Smooth muscle cell (in vitro differentiated cells): ENCODE measurements around the gene BAZ2B. TPM values are rescaled to one million over a fixed set of nuclear protein-coding genes. Genes with fewer than 3 reads are reported as not detected.

Source experiments
- DNase-seq: peaks from one replicate; lab custom pipeline; 2025; ENCODE audit not compliant: unreplicated experiment; lab: John Stamatoyannopoulos, UW
- H2AFZ ChIP-seq: fragments of 200-600 bp; sonication (generic); 2 replicates; pipeline ENCODE4 v1.6.0; 2016; ENCODE audit warnings: antibody characterized with exemption, low read depth, mild to moderate bottlenecking
- H3F3A ChIP-seq: fragments of 200-600 bp; sonication (generic); 2 replicates; pipeline ENCODE4 v1.6.0; 2017; ENCODE audit warnings: antibody characterized with exemption, low read depth
- H3K27ac ChIP-seq: fragments of 200-600 bp; sonication (generic); 2 replicates; pipeline ENCODE4 v1.5.1; 2016; ENCODE audit warnings: low read depth, mild to moderate bottlenecking
- H3K27me3 ChIP-seq: fragments of 200-600 bp; sonication (generic); 2 replicates; pipeline ENCODE4 v1.6.1; 2016; ENCODE audit warnings: low read depth, mild to moderate bottlenecking
- H3K36me3 ChIP-seq: fragments of 200-600 bp; sonication (generic); 2 replicates; pipeline ENCODE4 v1.5.1; 2016; ENCODE audit warnings: low read depth
- H3K4me1 ChIP-seq: fragments of 200-600 bp; sonication (generic); 2 replicates; pipeline ENCODE4 v1.5.1; 2016; ENCODE audit warnings: low read depth
- H3K4me2 ChIP-seq: fragments of 200-600 bp; sonication (generic); 2 replicates; pipeline ENCODE4 v1.6.0; 2016; ENCODE audit warnings: mild to moderate bottlenecking
- H3K4me3 ChIP-seq: fragments of 200-600 bp; sonication (generic); 2 replicates; pipeline ENCODE4 v1.5.1; 2016; ENCODE audit warnings: mild to moderate bottlenecking
- H3K79me2 ChIP-seq: fragments of 200-600 bp; sonication (generic); 2 replicates; pipeline ENCODE4 v1.6.0; 2016; ENCODE audit warnings: low read depth, mild to moderate bottlenecking
- H3K9ac ChIP-seq: fragments of 200-600 bp; sonication (generic); 2 replicates; pipeline ENCODE4 v1.6.0; 2016; ENCODE audit warnings: low read depth
- H3K9me3 ChIP-seq: fragments of 200-600 bp; sonication (generic); replicated peaks from 2 replicates; pipeline ENCODE4 v1.5.1; 2016; ENCODE audit warnings: low read depth
- H4K20me1 ChIP-seq: fragments of 200-600 bp; sonication (generic); 2 replicates; pipeline ENCODE4 v1.6.0; 2016; ENCODE audit warnings: low read depth
- WGBS: methylation state at CpG from one replicate; pipeline ENCODE4 v1.1.7; 2016; ENCODE audit warnings: low lambda C conversion rate; 5-methylcytosine and 5-hydroxymethylcytosine counted together
- polyA plus RNA-seq: library from polyadenylated mRNA; unstranded; fragments of >200 nt; fragmentation: Nextera tagmentation; extraction: Ambion mirVana; gene quantifications from 2 replicates; pipeline ENCODE4 v1.2.1, GENCODE V29; 2016
- total RNA-seq: library from RNA; depleted of rRNA; stranded (reverse); fragments of >200 nt; gene quantifications from 2 replicates; pipeline ENCODE4 v1.2.3, GENCODE V29; 2014
- TF ChIP-seq, protein P1 (sequence below): fragments of 200-600 bp; sonication (generic); IDR thresholded peaks from 2 replicates; pipeline ENCODE4 v1.5.1; 2017; ENCODE audit warnings: borderline replicate concordance, mild to moderate bottlenecking, antibody characterized with exemption; ENCODE audit not compliant: insufficient read depth, poor library complexity, severe bottlenecking

BAZ2B gene
- total and polyA plus RNA-seq, 2 experiments from 2014 or later = 27.7 to 58.5 TPM

- Histone ChIP-seq H3K79me2 (peaks cover 71% of the 10 kb centered on the region), H4K20me1 (peaks cover 50% of the 10 kb centered on the region), H3K4me3 (no peak overlapping the region), H3F3A (no peaks in the 10 kb centered on the region), H3K9ac (no peak overlapping the region), H3K27me3 (no peaks in the 10 kb centered on the region), H3K9me3 (no peaks in the 10 kb centered on the region), H3K4me1 (no peaks in the 10 kb centered on the region), H3K36me3 (no peaks in the 10 kb centered on the region), H3K4me2 (no peak overlapping the region), H2AFZ (no peak overlapping the region), H3K27ac (peak overlapping the region; percentile 16)
- TF ChIP-seq, protein P1, sequence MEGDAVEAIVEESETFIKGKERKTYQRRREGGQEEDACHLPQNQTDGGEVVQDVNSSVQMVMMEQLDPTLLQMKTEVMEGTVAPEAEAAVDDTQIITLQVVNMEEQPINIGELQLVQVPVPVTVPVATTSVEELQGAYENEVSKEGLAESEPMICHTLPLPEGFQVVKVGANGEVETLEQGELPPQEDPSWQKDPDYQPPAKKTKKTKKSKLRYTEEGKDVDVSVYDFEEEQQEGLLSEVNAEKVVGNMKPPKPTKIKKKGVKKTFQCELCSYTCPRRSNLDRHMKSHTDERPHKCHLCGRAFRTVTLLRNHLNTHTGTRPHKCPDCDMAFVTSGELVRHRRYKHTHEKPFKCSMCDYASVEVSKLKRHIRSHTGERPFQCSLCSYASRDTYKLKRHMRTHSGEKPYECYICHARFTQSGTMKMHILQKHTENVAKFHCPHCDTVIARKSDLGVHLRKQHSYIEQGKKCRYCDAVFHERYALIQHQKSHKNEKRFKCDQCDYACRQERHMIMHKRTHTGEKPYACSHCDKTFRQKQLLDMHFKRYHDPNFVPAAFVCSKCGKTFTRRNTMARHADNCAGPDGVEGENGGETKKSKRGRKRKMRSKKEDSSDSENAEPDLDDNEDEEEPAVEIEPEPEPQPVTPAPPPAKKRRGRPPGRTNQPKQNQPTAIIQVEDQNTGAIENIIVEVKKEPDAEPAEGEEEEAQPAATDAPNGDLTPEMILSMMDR = no peak
- DNase-seq = no peak
Observed at GRCh38 chr2:159591221-159591620, 25.1 kb downstream of the BAZ2B start.

DNA sequence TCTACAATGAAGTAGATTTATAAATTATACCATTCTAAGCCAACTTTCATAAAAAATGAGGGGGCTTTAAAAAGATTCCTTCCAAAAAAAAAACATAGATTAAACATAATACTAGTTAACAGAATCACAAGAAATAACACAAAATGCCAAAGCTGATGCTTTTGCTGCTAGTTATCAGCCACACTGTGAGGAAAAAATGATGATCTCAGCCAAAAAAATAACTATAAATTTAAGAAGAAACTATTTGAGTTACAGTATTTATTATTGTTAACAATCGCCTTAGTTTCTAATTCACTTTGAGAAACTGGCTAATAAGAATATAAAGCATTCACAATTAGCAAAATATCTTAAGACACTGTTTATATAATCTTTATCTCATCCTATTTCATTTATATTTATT, 27.1 kb downstream of the BAZ2B start:
- Histone ChIP-seq H3K79me2 (peaks cover 75% of the 10 kb centered on the region), H3K36me3 (no peaks in the 10 kb centered on the region)
- 97% methylated on average over 1 of the region's 1 CpG for WGBS

DNA sequence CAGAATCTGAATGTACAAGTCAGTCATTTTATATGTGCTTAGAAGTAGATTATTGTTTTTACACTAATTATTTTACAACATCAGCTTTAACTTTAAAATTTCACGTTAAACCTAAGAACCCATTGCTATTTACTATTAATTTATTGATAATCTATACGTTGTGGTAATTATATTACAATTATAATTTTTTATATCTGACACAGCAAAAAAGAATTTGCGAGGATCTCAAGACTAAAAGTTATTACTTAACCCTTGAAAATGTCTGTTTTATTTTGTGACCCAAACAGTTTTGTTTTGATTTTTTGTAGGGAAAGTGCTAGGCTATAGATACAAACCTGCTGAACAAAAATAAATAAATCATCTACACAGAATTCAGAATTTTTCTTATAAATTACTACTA, 30.3 kb downstream of the BAZ2B start:
- H3K9me3 ChIP-seq = no peaks in the 10 kb centered on the region
- no peaks in the 10 kb centered on the region for H3F3A ChIP-seq
- H3K4me3 ChIP-seq = no peak overlapping the region
- no peak overlapping the region for H2AFZ ChIP-seq
- H4K20me1 ChIP-seq = peaks cover 51% of the 10 kb centered on the region
- WGBS = 89% methylated on average over 3 of the region's 3 CpGs
- no peaks in the 10 kb centered on the region for H3K36me3 ChIP-seq
- no peak overlapping the region for H3K9ac ChIP-seq
- no peaks in the 10 kb centered on the region for H3K27me3 ChIP-seq
- peaks cover 7% of the 10 kb centered on the region for H3K4me1 ChIP-seq
- peak overlapping the region; percentile 31 for H3K4me2 ChIP-seq
- H3K79me2 ChIP-seq = peaks cover 63% of the 10 kb centered on the region
- H3K27ac ChIP-seq = peak overlapping the region; percentile 4
- DNase-seq = no peak
- TF ChIP-seq, protein P1 = no peak

More for the DNA sequence above, 27.1 kb downstream of the BAZ2B start:
- no peak overlapping the region for H3K9ac ChIP-seq
- peaks cover 7% of the 10 kb centered on the region for H3K4me1 ChIP-seq
- no peaks in the 10 kb centered on the region for H3K9me3 ChIP-seq
- DNase-seq = no peak
- H2AFZ ChIP-seq = no peak overlapping the region
- no peak overlapping the region for H3K4me3 ChIP-seq
- no peak overlapping the region for H3K27ac ChIP-seq
- H3K4me2 ChIP-seq = no peak overlapping the region
- peaks cover 60% of the 10 kb centered on the region for H4K20me1 ChIP-seq
- H3F3A ChIP-seq = no peaks in the 10 kb centered on the region
- no peaks in the 10 kb centered on the region for H3K27me3 ChIP-seq
- TF ChIP-seq, protein P1 = no peak

DNA sequence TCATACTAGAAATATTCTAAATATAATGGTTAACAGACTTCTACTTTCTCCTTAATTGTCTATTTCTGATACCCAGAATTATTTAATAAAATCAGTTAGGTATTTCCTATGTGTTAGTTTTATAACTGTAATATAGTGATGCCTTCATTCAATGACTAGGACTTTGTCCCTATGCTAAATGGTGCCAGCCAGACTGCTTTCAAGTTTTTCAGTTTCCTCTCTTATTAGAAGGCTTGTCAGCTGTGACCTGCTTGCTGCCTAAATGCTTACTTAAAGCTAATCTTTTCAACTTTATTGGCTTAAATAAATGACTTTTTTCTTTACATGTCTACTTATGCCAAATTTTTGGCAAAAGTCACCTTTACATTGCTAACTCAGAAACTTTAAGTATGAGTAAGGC, 30.7 kb downstream of the BAZ2B start:
- Histone ChIP-seq H3K4me1 (peaks cover 7% of the 10 kb centered on the region), H3K79me2 (peaks cover 59% of the 10 kb centered on the region), H3K4me3 (no peak overlapping the region), H3K9ac (no peak overlapping the region), H3K27ac (peak overlapping the region; percentile 4), H3K9me3 (no peaks in the 10 kb centered on the region), H2AFZ (no peak overlapping the region), H3K27me3 (no peaks in the 10 kb centered on the region), H4K20me1 (peaks cover 47% of the 10 kb centered on the region), H3F3A (no peaks in the 10 kb centered on the region), H3K36me3 (no peaks in the 10 kb centered on the region), H3K4me2 (peak overlapping the region; percentile 31)
- TF ChIP-seq, protein P1 = no peak
- no peak for DNase-seq
